ENCODE results near the gene MEIS2. TPM values are rescaled to one million over a fixed set of nuclear protein-coding genes. Genes with fewer than 3 reads are reported as not detected.

MEIS2 gene
- total and polyA plus RNA-seq, 2 experiments from 2014 or later = 0.27 TPM; not detected in 1

- Histone ChIP-seq H3K9me2 (ENCODE audit: insufficient read depth) (no peaks in the 10 kb centered on the region), H3K79me2 (replicated peaks; ENCODE audit: insufficient read depth) (no peaks in the 10 kb centered on the region), H4K20me1 (replicated peaks; ENCODE audit: insufficient read depth) (no peaks in the 10 kb centered on the region), H3K4me1 (ENCODE audit: insufficient read depth) (peaks cover 37% of the 10 kb centered on the region), H3K4me3 (no peak overlapping the region), H2AFZ (no peak overlapping the region), H3K36me3 (ENCODE audit: insufficient read depth) (no peaks in the 10 kb centered on the region), H3K4me2 (no peak overlapping the region), H3K27me3 (ENCODE audit: insufficient read depth) (peaks cover 16% of the 10 kb centered on the region), H3F3A (replicated peaks; ENCODE audit: low read depth) (no peaks in the 10 kb centered on the region), H3K27ac (ENCODE audit: low read depth) (no peak overlapping the region)
- no peaks in the 10 kb centered on the region for H3K36me3 Mint-ChIP-seq (ENCODE audit: low read depth)
- H3K4me1 Mint-ChIP-seq = peaks cover 35% of the 10 kb centered on the region
- TF ChIP-seq POLR2AphosphoS5 (IDR thresholded peaks at IDR 0.05; ENCODE audit: low read depth) (no peak), EZH2 (IDR thresholded peaks at IDR 0.05; ENCODE audit: low read depth, unreplicated experiment) (no peak), REST (IDR thresholded peaks at IDR 0.05; ENCODE audit: unreplicated experiment) (no peak), JUNB (IDR thresholded peaks at IDR 0.05; ENCODE audit: unreplicated experiment) (no peak), STAT1 (IDR thresholded peaks at IDR 0.05; ENCODE audit: unreplicated experiment) (no peak), ZNF114 (CRISPR knock-in tag; IDR thresholded peaks at IDR 0.05) (no peak), CREB1 (CRISPR knock-in tag; IDR thresholded peaks at IDR 0.05; ENCODE audit: low read depth) (no peak), NANOG (IDR thresholded peaks at IDR 0.05; ENCODE audit: borderline replicate concordance) (no peak), CTCF (conservative IDR thresholded peaks at IDR 0.05; ENCODE audit: low read depth in 2 of 2) (no peak; a peak in 1 of 4 replicates), ZNF331 (CRISPR knock-in tag; IDR thresholded peaks at IDR 0.05; ENCODE audit: low read depth) (no peak), ZNF462 (CRISPR knock-in tag; IDR thresholded peaks at IDR 0.05) (no peak), EZH2phosphoT487 (IDR thresholded peaks at IDR 0.05; ENCODE audit: unreplicated experiment) (no peak), ETS1 (IDR thresholded peaks at IDR 0.05) (no peak)
- DNase-seq (ENCODE audit: low spot score) (no peak), ATAC-seq (no peak)
- H3K27me3 Mint-ChIP-seq (ENCODE audit: insufficient read depth, low read depth, poor library complexity) = peaks cover 5% of the 10 kb centered on the region
- no peaks in the 10 kb centered on the region for H3K9me3 Mint-ChIP-seq
- H3K27ac Mint-ChIP-seq = no peak overlapping the region
- no peak overlapping the region for H3K4me3 Mint-ChIP-seq
Measured at GRCh38 chr15:37087131-37087588, 13.2 kb downstream of the MEIS2 start.
